HepG2 (cell line): Measurements from ENCODE around the gene ACTR1A. TPM values are rescaled to one million over a fixed set of nuclear protein-coding genes. Genes with fewer than 3 reads are reported as not detected.

Experiments used
- ATAC-seq: fragments of 200-7000 bp; cut with Tn5 transposase; 3 replicates; pipeline ENCODE4 v1.9.1; 2020; ENCODE audit warnings: mild to moderate bottlenecking, moderate library complexity
- BruUV-seq: library from RNA; stranded (reverse); fragments of 400-500 nt; replicated peaks from 2 replicates; lab custom pipeline; 2021; lab: Mats Ljungman, UMichigan
- CTCF ChIA-PET: fragments of 300-600 bp; formaldehyde crosslinking; extraction: SDS; loops from one replicate; lab custom pipeline; 2021; ENCODE audit warnings: low total read pairs, inconsistent platforms, low intra/inter-chr PET ratio; lab: Yijun Ruan, JAX
- POLR2A ChIA-PET: fragments of 350-600 bp; sonication (Branson Sonifier 250); formaldehyde crosslinking; loops from one replicate; lab custom pipeline; 2020; ENCODE audit warnings: antibody characterized with exemption, inconsistent platforms; lab: Yijun Ruan, JAX
- DNase-seq: peaks from one replicate; pipeline ENCODE4 v3.0.0-alpha.2; 2015; ENCODE audit warnings: low spot score
- FAIRE-seq: peaks from 3 replicates; lab custom pipeline; 2011; peaks lifted over from hg19 to GRCh38; lab: Jason Lieb, UNC
- H2AFZ ChIP-seq: one replicate; pipeline ENCODE4 v1.6.1; 2011; ENCODE audit warnings: low read length, inconsistent platforms
- H3K27ac ChIP-seq: fragments of 300-600 bp; 3 replicates; pipeline ENCODE4 v1.8.0; 2011; ENCODE audit warnings: mixed run types, mild to moderate bottlenecking, mixed read lengths, low read length, inconsistent platforms; ENCODE audit not compliant: insufficient read depth; ENCODE audit errors: extremely low read length
- H3K27me3 ChIP-seq, 2 experiments: fragments of 200-600 bp in 1 of 2; 2 replicates in 1 of 2; 3 replicates in 1 of 2; pipeline versions ENCODE4 v1.6.0 to v1.8.0; 2011; ENCODE audit warnings: low read length in 2 of 2, mild to moderate bottlenecking in 2 of 2, moderate library complexity in 2 of 2, inconsistent platforms in 1 of 2; ENCODE audit not compliant: insufficient read depth in 2 of 2, control insufficient read depth in 1 of 2
- H3K36me3 ChIP-seq, 2 experiments: fragments of 200-600 bp in 1 of 2; replicated peaks in 1 of 2; 2 replicates in 1 of 2; 3 replicates in 1 of 2; pipeline versions ENCODE4 v1.5.1 to v1.8.0; 2011; ENCODE audit warnings: low read length in 2 of 2, inconsistent platforms in 1 of 2; ENCODE audit not compliant: insufficient read depth in 2 of 2, control insufficient read depth in 1 of 2
- H3K4me1 ChIP-seq: 2 replicates; pipeline ENCODE4 v1.5.1; 2012; ENCODE audit warnings: low read length, inconsistent platforms; ENCODE audit not compliant: insufficient read depth
- H3K4me2 ChIP-seq: 2 replicates; pipeline ENCODE4 v1.6.0; 2011; ENCODE audit warnings: low read depth, low read length, inconsistent platforms
- H3K4me3 ChIP-seq, 3 experiments: fragments of 200-600 bp in 1 of 3; sonication (generic), shearing (Covaris generic) in 1 of 3; replicated peaks in 1 of 3; 2 replicates each; pipeline ENCODE4 v1.5.1; 2011 to 2016; ENCODE audit warnings: low read length in 3 of 3, inconsistent platforms in 2 of 3, low read depth in 2 of 3, mild to moderate bottlenecking in 2 of 3, control low read depth in 1 of 3, mixed read lengths in 1 of 3; ENCODE audit not compliant: insufficient read depth in 1 of 3
- H3K79me2 ChIP-seq: one replicate; pipeline ENCODE4 v1.6.1; 2011; ENCODE audit warnings: low read length, inconsistent platforms; ENCODE audit not compliant: insufficient read depth
- H3K9ac ChIP-seq: 2 replicates; pipeline ENCODE4 v1.6.0; 2011; ENCODE audit warnings: mild to moderate bottlenecking, low read depth, low read length, inconsistent platforms; ENCODE audit not compliant: insufficient read depth
- H3K9me3 ChIP-seq: 2 replicates; pipeline ENCODE4 v1.5.1; 2012; ENCODE audit warnings: mild to moderate bottlenecking, low read length
- H4K20me1 ChIP-seq: 2 replicates; pipeline ENCODE4 v1.6.0; 2011; ENCODE audit warnings: inconsistent platforms, mild to moderate bottlenecking, low read length, moderate library complexity; ENCODE audit not compliant: insufficient read depth
- ARNT ChIP-seq: fragments of 450-650 bp; IDR thresholded peaks from 2 replicates; pipeline ENCODE4 v1.6.1; 2017
- GPBP1L1 ChIP-seq: sonication (generic); formaldehyde crosslinking; IDR thresholded peaks from 2 replicates; pipeline ENCODE4 v1.5.0; 2020; ENCODE audit warnings: mild to moderate bottlenecking, missing genetic modification reagents
- HCFC1 ChIP-seq: fragments of 150-350 bp; IDR thresholded peaks from 2 replicates; pipeline ENCODE4 v1.6.1; 2014; ENCODE audit warnings: low read depth, low read length
- KLF11 ChIP-seq: IDR thresholded peaks from 2 replicates; pipeline ENCODE4 v1.6.1; 2016; ENCODE audit warnings: missing compliant biosample characterization
- LBX2 ChIP-seq: sonication (generic); formaldehyde crosslinking; IDR thresholded peaks from 2 replicates; pipeline ENCODE4 v1.5.0; 2020; ENCODE audit warnings: missing genetic modification reagents, mild to moderate bottlenecking, borderline replicate concordance
- PAF1 ChIP-seq: IDR thresholded peaks from 2 replicates; pipeline ENCODE4 v1.6.1; 2016; ENCODE audit warnings: missing genetic modification reagents, missing compliant biosample characterization
- RARG ChIP-seq: sonication (generic); formaldehyde crosslinking; IDR thresholded peaks from 2 replicates; pipeline ENCODE4 v1.4.0; 2020; ENCODE audit warnings: low read depth, mild to moderate bottlenecking, missing genetic modification reagents
- RFX3 ChIP-seq: IDR thresholded peaks from 2 replicates; pipeline ENCODE4 v1.6.1; 2016; ENCODE audit warnings: missing biosample characterization, missing genetic modification reagents
- TARDBP ChIP-seq: sonication (generic); formaldehyde crosslinking; IDR thresholded peaks from 2 replicates; pipeline ENCODE4 v1.8.0; 2022; ENCODE audit warnings: mild to moderate bottlenecking, missing genetic modification reagents
- ZMYM4 ChIP-seq: sonication (generic); formaldehyde crosslinking; IDR thresholded peaks from 2 replicates; pipeline ENCODE4 v1.8.1; 2023; ENCODE audit warnings: mild to moderate bottlenecking, missing genetic modification reagents
- ZNF550 ChIP-seq: sonication (generic); formaldehyde crosslinking; IDR thresholded peaks from 2 replicates; pipeline ENCODE4 v1.4.0; 2020; ENCODE audit warnings: mild to moderate bottlenecking, missing genetic modification reagents, borderline replicate concordance
- ZNF589 ChIP-seq: sonication (generic); formaldehyde crosslinking; conservative IDR thresholded peaks from 2 replicates; pipeline ENCODE4 v1.8.0; 2022; ENCODE audit warnings: mild to moderate bottlenecking, moderate library complexity, missing genetic modification reagents
- ZUFSP ChIP-seq: sonication (generic); formaldehyde crosslinking; IDR thresholded peaks from 2 replicates; pipeline ENCODE4 v1.9.0; 2021; ENCODE audit warnings: missing genetic modification reagents, mild to moderate bottlenecking, borderline replicate concordance
- WGBS: methylation state at CpG from one replicate; pipeline ENCODE4 v1.1.6; 2017; ENCODE audit warnings: low lambda C conversion rate; 5-methylcytosine and 5-hydroxymethylcytosine counted together
- in situ Hi-C: cut with HindIII; loops from 2 replicates; pipeline ENCODE4 v1.10.0; 2017; ENCODE audit warnings: low pct_unique_long_range_greater_than_20kb; ENCODE audit not compliant: extremely low pct_ligation_motif_present
- intact Hi-C: fragments of 100-400 bp; cut with micrococcal nuclease; formaldehyde crosslinking; loops from one replicate; pipeline ENCODE4 v1.10.0; 2022; ENCODE audit not compliant: unreplicated experiment
- polyA plus RNA-seq, 8 experiments: library from polyadenylated mRNA; depleted of rRNA in 3 of 8; stranded (reverse) in 7 of 8; unstranded in 1 of 8; fragments of >200 nt; fragmentation: Illumina TruSeq in 4 of 8; extraction: Trizol in 4 of 8; gene quantifications; 2 replicates each; pipeline versions ENCODE4 v1.2.1 to v1.2.3, GENCODE V29; 2011 to 2016; ENCODE audit warnings: low read depth in 4 of 8, missing spikeins in 1 of 8, mixed read lengths in 1 of 8; ENCODE audit not compliant: insufficient read depth in 1 of 8
- total RNA-seq, 5 experiments: library from RNA; depleted of rRNA; stranded (reverse); fragments of >200 nt; fragmentation: Illumina TruSeq; extraction: Trizol; gene quantifications; 2 replicates each; pipeline ENCODE4 v1.2.3, GENCODE V29; 2016; ENCODE audit warnings: low read depth in 1 of 5
- TF ChIP-seq, protein P1 (sequence below): IDR thresholded peaks from 2 replicates; pipeline ENCODE4 v1.6.1; 2016; ENCODE audit warnings: low read depth

The ACTR1A gene
- total and polyA plus RNA-seq, 2 of the 13 experiments (the other 11 are each of a cell fraction or from before 2014, with no cell fraction given), result 59.6 to 62.8 TPM

GRCh38 chr10:102527546-102527945, 25.0 kb upstream of the ACTR1A start:
- Histone ChIP-seq H3K4me2 (no peak overlapping the region), H3K36me3 (peaks cover 2 to 7% of the 10 kb centered on the region in 2 experiments; a peak in 3 of 5 replicates), H3K79me2 (no peaks in the 10 kb centered on the region), H3K27ac (no peak overlapping the region), H3K4me1 (peaks cover 8% of the 10 kb centered on the region; the same call in 1 of the 2 replicates), H3K9me3 (no peaks in the 10 kb centered on the region), H3K4me3 (no peak overlapping the region), H3K27me3 (no peaks in the 10 kb centered on the region), H3K9ac (no peak overlapping the region), H4K20me1 (no peaks in the 10 kb centered on the region), H2AFZ (no peak overlapping the region)
- intact Hi-C loops, result no loop called here
- DNase-seq, result no peak
- ChIA-PET POLR2A (no interaction called here), CTCF (no interaction called here)
- BruUV-seq, result no TSS peak
- TF ChIP-seq KLF11 (no peak), RFX3 (CRISPR knock-in tag) (no peak), ZMYM4 (CRISPR knock-in tag) (no peak)
- no peak for ATAC-seq
- WGBS, result 100% methylated on average over 2 of the region's 2 CpGs
- in situ Hi-C loops, result no loop called here
- FAIRE-seq, result no peak

GRCh38 chr10:102524746-102525145, 22.2 kb upstream of the ACTR1A start:
- WGBS, result 96% methylated on average over 4 of the region's 4 CpGs
- Histone ChIP-seq H3K9ac (no peak overlapping the region), H3K4me3 (no peak overlapping the region), H3K27me3 (no peaks in the 10 kb centered on the region), H3K36me3 (peaks cover 2 to 10% of the 10 kb centered on the region in 2 experiments; a peak in 3 of 5 replicates), H2AFZ (no peak overlapping the region), H3K4me1 (peaks cover 8% of the 10 kb centered on the region; the same call in 1 of the 2 replicates), H3K79me2 (no peaks in the 10 kb centered on the region), H4K20me1 (no peaks in the 10 kb centered on the region), H3K9me3 (no peaks in the 10 kb centered on the region), H3K27ac (no peak overlapping the region), H3K4me2 (no peak overlapping the region)
- intact Hi-C loops (no loop called here), in situ Hi-C loops (no loop called here)
- CTCF ChIA-PET, result no interaction called here
- ATAC-seq, result no peak
- DNase-seq, result no peak
- BruUV-seq, result no TSS peak
- POLR2A ChIA-PET, result no interaction called here
- FAIRE-seq, result no peak
- TF ChIP-seq ARNT (no peak), RARG (CRISPR knock-in tag) (no peak), ZNF589 (CRISPR knock-in tag) (no peak), ZUFSP (no peak), GPBP1L1 (CRISPR knock-in tag) (no peak), LBX2 (CRISPR knock-in tag) (no peak), PAF1 (no peak), ZNF550 (CRISPR knock-in tag) (no peak), HCFC1 (no peak), TARDBP (CRISPR knock-in tag) (no peak)
- TF ChIP-seq, protein P1, sequence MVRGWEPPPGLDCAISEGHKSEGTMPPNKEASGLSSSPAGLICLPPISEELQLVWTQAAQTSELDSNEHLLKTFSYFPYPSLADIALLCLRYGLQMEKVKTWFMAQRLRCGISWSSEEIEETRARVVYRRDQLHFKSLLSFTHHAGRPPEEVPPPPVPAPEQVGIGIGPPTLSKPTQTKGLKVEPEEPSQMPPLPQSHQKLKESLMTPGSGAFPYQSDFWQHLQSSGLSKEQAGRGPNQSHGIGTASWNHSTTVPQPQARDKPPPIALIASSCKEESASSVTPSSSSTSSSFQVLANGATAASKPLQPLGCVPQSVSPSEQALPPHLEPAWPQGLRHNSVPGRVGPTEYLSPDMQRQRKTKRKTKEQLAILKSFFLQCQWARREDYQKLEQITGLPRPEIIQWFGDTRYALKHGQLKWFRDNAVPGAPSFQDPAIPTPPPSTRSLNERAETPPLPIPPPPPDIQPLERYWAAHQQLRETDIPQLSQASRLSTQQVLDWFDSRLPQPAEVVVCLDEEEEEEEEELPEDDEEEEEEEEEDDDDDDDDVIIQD, result no peak
